Measurements from ENCODE around the gene BAZ2A.

DNA sequence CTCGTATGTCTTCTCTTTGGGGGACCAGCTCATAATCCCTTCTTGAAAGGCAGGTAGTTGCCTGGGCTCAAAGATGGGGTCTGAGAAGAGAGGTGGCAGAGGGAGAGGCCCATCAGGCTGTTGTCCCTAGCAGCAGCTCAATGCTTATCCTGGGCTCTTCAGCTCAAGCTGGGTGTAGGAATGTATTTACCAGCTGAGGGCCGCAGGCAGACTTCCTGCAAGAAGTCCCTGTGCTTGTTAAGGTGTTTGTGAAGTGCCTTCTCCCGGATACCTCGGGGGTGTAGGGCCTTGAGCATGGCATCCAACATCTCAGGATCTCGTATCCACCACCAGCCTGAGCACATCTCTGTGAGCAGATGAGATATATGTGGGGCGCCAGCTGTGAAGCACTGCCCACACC lies 29.4 kb downstream of the BAZ2A start:
- TF ChIP-seq, protein P1, sequence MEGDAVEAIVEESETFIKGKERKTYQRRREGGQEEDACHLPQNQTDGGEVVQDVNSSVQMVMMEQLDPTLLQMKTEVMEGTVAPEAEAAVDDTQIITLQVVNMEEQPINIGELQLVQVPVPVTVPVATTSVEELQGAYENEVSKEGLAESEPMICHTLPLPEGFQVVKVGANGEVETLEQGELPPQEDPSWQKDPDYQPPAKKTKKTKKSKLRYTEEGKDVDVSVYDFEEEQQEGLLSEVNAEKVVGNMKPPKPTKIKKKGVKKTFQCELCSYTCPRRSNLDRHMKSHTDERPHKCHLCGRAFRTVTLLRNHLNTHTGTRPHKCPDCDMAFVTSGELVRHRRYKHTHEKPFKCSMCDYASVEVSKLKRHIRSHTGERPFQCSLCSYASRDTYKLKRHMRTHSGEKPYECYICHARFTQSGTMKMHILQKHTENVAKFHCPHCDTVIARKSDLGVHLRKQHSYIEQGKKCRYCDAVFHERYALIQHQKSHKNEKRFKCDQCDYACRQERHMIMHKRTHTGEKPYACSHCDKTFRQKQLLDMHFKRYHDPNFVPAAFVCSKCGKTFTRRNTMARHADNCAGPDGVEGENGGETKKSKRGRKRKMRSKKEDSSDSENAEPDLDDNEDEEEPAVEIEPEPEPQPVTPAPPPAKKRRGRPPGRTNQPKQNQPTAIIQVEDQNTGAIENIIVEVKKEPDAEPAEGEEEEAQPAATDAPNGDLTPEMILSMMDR (conservative IDR thresholded peaks at IDR 0.05; ENCODE audit: low read depth, low read length), result no peak
- no peak for TF ChIP-seq EZH2 (IDR thresholded peaks at IDR 0.05; ENCODE audit: borderline replicate concordance, low read depth, low read length, poor library complexity, severe bottlenecking)

Measured in A673 (cell line).